Kidney (tissue), 14 donors: ENCODE data around the gene DNAI1. TPM values are rescaled to one million over a fixed set of nuclear protein-coding genes. Genes with fewer than 3 reads are reported as not detected.

ENCODE experiments used
- DNase-seq, 5 donors: peaks; one replicate each; pipeline ENCODE4 v3.0.0-alpha.2; 2013 to 2020
- FAIRE-seq: peaks from 2 replicates; lab custom pipeline; 2012; peaks lifted over from hg19 to GRCh38; lab: Jason Lieb, UNC
- H3K27ac ChIP-seq, 2 donors: one replicate each; pipeline ENCODE4 v1.7.0; 2013; ENCODE audit warnings: low read depth in 2 of 2, low read length in 2 of 2, inconsistent platforms in 1 of 2
- H3K27me3 ChIP-seq: one replicate; pipeline ENCODE4 v1.7.1; 2013; ENCODE audit warnings: low read length, inconsistent platforms; ENCODE audit not compliant: control insufficient read depth, insufficient read depth
- H3K36me3 ChIP-seq, 3 donors: one replicate each; pipeline versions ENCODE4 v1.7.0 to v1.7.1; 2013; ENCODE audit warnings: low read length in 3 of 3, control low read depth in 1 of 3, inconsistent platforms in 1 of 3; ENCODE audit not compliant: insufficient read depth in 3 of 3, control insufficient read depth in 2 of 3
- H3K4me1 ChIP-seq, 3 donors: one replicate each; pipeline versions ENCODE4 v1.7.0 to v1.7.1; 2013; ENCODE audit warnings: low read length in 3 of 3, inconsistent platforms in 1 of 3, low read depth in 1 of 3; ENCODE audit not compliant: control insufficient read depth in 2 of 3, insufficient read depth in 2 of 3
- H3K4me3 ChIP-seq, 3 donors: one replicate each; pipeline versions ENCODE4 v1.7.0 to v1.8.1; 2013; ENCODE audit warnings: low read length in 3 of 3, control low read depth in 1 of 3, inconsistent platforms in 1 of 3
- H3K9ac ChIP-seq, 3 donors: one replicate each; pipeline versions ENCODE4 v1.7.0 to v1.7.1; 2013; ENCODE audit warnings: low read length in 3 of 3, control low read depth in 1 of 3, inconsistent platforms in 1 of 3
- H3K9me3 ChIP-seq, 3 donors: one replicate each; pipeline versions ENCODE4 v1.7.0 to v1.7.1; 2013; ENCODE audit warnings: low read length in 3 of 3, control low read depth in 1 of 3, inconsistent platforms in 1 of 3; ENCODE audit not compliant: control insufficient read depth in 2 of 3, insufficient read depth in 1 of 3
- intact Hi-C: fragments of 100-400 bp; cut with DNase I; formaldehyde crosslinking; loops from one replicate; pipeline ENCODE4 v1.11.1; 2022
- polyA plus RNA-seq: library from polyadenylated mRNA; stranded (reverse); fragments of 350-450 nt; fragmentation: Illumina TruSeq; extraction: RNeasy Lipid Tissue Mini Kit (QIAGEN cat#74804); gene quantifications from one replicate; pipeline ENCODE4 v1.2.3, GENCODE V29; 2014; ENCODE audit warnings: low read depth, low replicate concordance; ENCODE audit not compliant: insufficient read depth
- total RNA-seq: library from RNA; stranded (reverse); fragmentation: NEBNext Ultra II Directional; extraction: Animal tissue kit (Norgen Biotek cat#: 25700); gene quantifications from one replicate; pipeline ENCODE4 v1.2.1, GENCODE V29; 2021
- TF ChIP-seq, protein P1 (sequence below): IDR thresholded peaks from 3 replicates; pipeline ENCODE4 v1.5.1; 2012; ENCODE audit warnings: mild to moderate bottlenecking, moderate library complexity, borderline replicate concordance; ENCODE audit not compliant: insufficient read depth; ENCODE audit errors: extremely low read depth
- donor health status: control.
- donor health status: control.
- donor health status: control.
- donor health status: control.
- donor health status: control.
- donor health status: DM: yes; HTN: yes; CAD: no.
- donor health status: Normal renal cell carcinoma (clear cell type).

Gene DNAI1
- total and polyA plus RNA-seq, 2 donors from 2014 or later, result 2.4 to 3.0 TPM

DNA sequence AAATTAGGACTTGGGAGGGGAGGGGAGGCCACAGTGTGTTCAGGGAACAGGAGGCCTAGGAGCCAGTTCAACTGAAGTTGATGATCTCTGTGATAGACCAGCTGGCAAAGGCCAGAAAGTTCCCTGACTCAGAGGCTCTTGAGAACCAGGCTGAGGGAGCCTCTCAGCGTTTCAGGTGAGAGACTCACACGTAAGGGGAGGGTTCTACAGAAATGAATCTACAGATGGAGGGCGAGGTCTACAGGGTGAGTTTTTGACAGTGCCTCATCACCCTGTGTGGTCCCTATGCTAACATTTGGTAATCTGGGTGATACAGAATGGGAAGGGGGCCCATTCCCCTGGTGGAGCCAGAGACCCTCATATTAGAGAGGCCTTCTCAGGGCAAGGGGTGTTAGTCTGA is 32.2 kb downstream of the DNAI1 start:
- intact Hi-C loops, result loop anchor here (10.0 kb wide), 1 partner anchor 46 kb away; no protein-coding TSS in a partner anchor
- no peak for FAIRE-seq

DNA sequence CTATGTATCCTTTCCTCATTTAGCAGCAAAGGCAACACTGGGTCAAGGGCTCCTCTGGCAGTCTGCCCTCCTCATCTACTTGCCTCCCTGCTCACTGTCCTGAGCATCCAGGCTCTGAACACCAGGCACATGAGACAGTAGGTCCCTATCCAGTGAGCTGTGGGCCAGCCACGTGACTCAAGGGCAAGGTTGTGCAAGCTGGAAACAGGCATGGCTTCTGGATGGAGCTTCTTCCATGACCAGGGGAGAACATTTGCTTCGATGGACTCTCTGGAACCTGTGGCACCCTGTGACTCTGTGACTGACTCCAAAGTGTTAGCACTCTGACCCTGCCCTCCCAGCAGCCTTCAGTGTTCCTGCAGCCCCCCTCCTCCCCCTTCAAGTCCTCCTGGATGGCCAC is 33.0 kb downstream of the DNAI1 start:
- Histone ChIP-seq H3K9me3 (no peaks in the 10 kb centered on the region), H3K36me3 (no peaks in the 10 kb centered on the region), H3K4me1 (no peaks in the 10 kb centered on the region), H3K27ac (no peak overlapping the region), H3K9ac (no peak overlapping the region), H3K27me3 (no peaks in the 10 kb centered on the region), H3K4me3 (no peak overlapping the region)
- FAIRE-seq (no peak), DNase-seq (no peak)
- TF ChIP-seq, protein P1, sequence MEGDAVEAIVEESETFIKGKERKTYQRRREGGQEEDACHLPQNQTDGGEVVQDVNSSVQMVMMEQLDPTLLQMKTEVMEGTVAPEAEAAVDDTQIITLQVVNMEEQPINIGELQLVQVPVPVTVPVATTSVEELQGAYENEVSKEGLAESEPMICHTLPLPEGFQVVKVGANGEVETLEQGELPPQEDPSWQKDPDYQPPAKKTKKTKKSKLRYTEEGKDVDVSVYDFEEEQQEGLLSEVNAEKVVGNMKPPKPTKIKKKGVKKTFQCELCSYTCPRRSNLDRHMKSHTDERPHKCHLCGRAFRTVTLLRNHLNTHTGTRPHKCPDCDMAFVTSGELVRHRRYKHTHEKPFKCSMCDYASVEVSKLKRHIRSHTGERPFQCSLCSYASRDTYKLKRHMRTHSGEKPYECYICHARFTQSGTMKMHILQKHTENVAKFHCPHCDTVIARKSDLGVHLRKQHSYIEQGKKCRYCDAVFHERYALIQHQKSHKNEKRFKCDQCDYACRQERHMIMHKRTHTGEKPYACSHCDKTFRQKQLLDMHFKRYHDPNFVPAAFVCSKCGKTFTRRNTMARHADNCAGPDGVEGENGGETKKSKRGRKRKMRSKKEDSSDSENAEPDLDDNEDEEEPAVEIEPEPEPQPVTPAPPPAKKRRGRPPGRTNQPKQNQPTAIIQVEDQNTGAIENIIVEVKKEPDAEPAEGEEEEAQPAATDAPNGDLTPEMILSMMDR, result no peak
- intact Hi-C loops, result loop anchor here (10.0 kb wide), 1 partner anchor 47 kb away; no protein-coding TSS in a partner anchor

More for the DNA sequence above, 32.2 kb downstream of the DNAI1 start:
- H3K27me3 ChIP-seq, result no peaks in the 10 kb centered on the region
- no peak overlapping the region for H3K9ac ChIP-seq
- H3K36me3 ChIP-seq, result no peaks in the 10 kb centered on the region
- DNase-seq, result no peak
- no peak overlapping the region for H3K27ac ChIP-seq
- no peak overlapping the region for H3K4me3 ChIP-seq
- no peaks in the 10 kb centered on the region for H3K4me1 ChIP-seq
- TF ChIP-seq, protein P1, result no peak
- no peaks in the 10 kb centered on the region for H3K9me3 ChIP-seq

DNA sequence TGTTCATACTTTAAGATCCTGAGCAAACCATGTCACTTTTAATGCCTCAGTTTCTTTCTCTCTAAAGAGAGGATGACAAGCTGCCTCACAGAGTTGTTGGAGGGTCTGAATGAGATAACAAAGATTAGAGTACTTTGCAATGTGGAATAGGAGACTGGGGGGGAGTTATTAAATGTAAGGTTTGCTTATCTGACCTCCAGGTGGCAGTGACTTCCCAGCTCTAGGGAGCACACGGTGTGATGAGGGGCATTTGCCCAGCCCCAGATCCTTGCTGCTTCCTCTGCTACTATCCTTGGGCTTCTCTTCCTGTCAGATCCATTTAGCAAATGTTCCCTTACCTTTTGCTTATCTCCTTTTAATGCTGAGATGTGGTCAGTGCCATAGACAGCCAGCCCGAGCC is 33.4 kb downstream of the DNAI1 start:
- FAIRE-seq (no peak), DNase-seq (no peak)
- H3K27me3 ChIP-seq, result no peaks in the 10 kb centered on the region
- no peaks in the 10 kb centered on the region for H3K4me1 ChIP-seq
- intact Hi-C loops, result loop anchor here (10.0 kb wide), 1 partner anchor 47 kb away; no protein-coding TSS in a partner anchor
- H3K9ac ChIP-seq, result no peak overlapping the region
- TF ChIP-seq, protein P1, result no peak
- no peaks in the 10 kb centered on the region for H3K9me3 ChIP-seq
- no peaks in the 10 kb centered on the region for H3K36me3 ChIP-seq
- no peak overlapping the region for H3K27ac ChIP-seq
- no peak overlapping the region for H3K4me3 ChIP-seq

DNA sequence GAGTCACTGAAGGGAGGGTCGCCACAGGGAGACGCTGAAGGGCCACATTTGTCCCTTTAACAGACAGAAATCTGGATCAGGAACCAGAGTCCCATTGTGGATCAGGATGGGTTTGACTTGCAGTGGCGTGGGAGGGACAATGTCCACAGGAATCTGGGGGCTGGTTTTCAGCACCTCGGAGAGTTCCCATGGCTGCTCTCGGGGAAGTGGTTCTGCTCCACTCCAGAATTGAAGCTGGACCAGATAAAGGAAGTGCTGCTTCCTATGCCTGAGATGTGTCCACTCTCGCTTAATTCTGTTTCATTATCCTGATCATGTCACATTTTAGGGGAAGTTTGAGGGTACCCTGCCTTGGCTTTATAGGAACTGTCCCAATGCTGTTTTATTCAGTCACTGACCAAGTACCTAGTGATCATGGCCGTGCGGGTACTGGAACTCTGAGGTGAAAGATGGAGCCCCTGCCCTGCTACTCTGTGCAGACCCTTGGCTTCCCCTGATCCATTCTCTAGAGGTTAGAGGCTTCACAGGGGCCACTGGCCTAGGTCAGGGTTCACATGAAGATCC is 35.4 kb downstream of the DNAI1 start:
- no peaks in the 10 kb centered on the region for H3K4me1 ChIP-seq
- FAIRE-seq, result no peak
- intact Hi-C loops, result loop anchor here (10.0 kb wide), 1 partner anchor 49 kb away; no protein-coding TSS in a partner anchor
- H3K9me3 ChIP-seq, result no peaks in the 10 kb centered on the region
- H3K9ac ChIP-seq, result no peak overlapping the region
- TF ChIP-seq, protein P1, result no peak
- no peaks in the 10 kb centered on the region for H3K27me3 ChIP-seq
- no peak overlapping the region for H3K4me3 ChIP-seq
- no peak overlapping the region for H3K27ac ChIP-seq
- peak in 3 of 5 donors; percentile 78 to 82 (median 82) for DNase-seq
- no peaks in the 10 kb centered on the region for H3K36me3 ChIP-seq
